Stomach (tissue), 4 donors: ENCODE measurements around the gene RSBN1L.

Experiments used
- CTCF ChIP-seq, 7 experiments: fragments of 450-650 bp in 4 of 7; fragments of 200-600 bp in 3 of 7; sonication (generic) in 3 of 7; IDR thresholded peaks; one replicate each; pipeline ENCODE4 v1.5.1; 2016 to 2019; ENCODE audit warnings: antibody characterized with exemption in 7 of 7, control low read depth in 2 of 7, mild to moderate bottlenecking in 1 of 7
- POLR2A ChIP-seq, 4 donors: fragments of 450-650 bp; IDR thresholded peaks; one replicate each; pipeline ENCODE4 v1.6.1; 2016; ENCODE audit warnings: antibody characterized with exemption in 4 of 4, control low read depth in 2 of 4, mild to moderate bottlenecking in 1 of 4, moderate library complexity in 1 of 4

GRCh38 chr7:77745746-77746145 lies 49.5 kb downstream of the RSBN1L start:
- TF ChIP-seq POLR2A (IDR thresholded peaks at IDR 0.05): no peak
- no peak for TF ChIP-seq CTCF (IDR thresholded peaks at IDR 0.05)
